KBM-7 (cell line): ENCODE data around the gene SCN4A.
"Not testable (repeated sequence)": the region's sequence is repeated elsewhere in the genome, so short reads cannot be mapped to it uniquely, and the experiment has no call there.

Experiments used
- DNase-seq: peaks from one replicate; pipeline ENCODE4 v3.0.0-alpha.2; 2015
- in situ Hi-C: fragments of 300-500 bp; cut with MboI; formaldehyde crosslinking; loops from 2 replicates; pipeline ENCODE4 v1.14.3; 2020; ENCODE audit warnings: low sequenced_read_pairs, low pct_unique_long_range_greater_than_20kb, mixed read lengths

Gene SCN4A

GRCh38 chr17:63927464-63928171 lies 45.1 kb downstream of the SCN4A start:
- DNase-seq = no peak
- in situ Hi-C loops = no loop called here

GRCh38 chr17:63926164-63926563 lies 46.6 kb downstream of the SCN4A start:
- in situ Hi-C loops = no loop called here
- no peak for DNase-seq

GRCh38 chr17:63925615-63926014 lies 47.1 kb downstream of the SCN4A start:
- no peak for DNase-seq
- in situ Hi-C loops = no loop called here

GRCh38 chr17:63922402-63922801 lies 50.3 kb downstream of the SCN4A start:
- in situ Hi-C loops = loop anchor here (25.0 kb wide), 1 partner anchor 365 kb away; no protein-coding TSS in a partner anchor
- DNase-seq = not testable (repeated sequence)

- not testable (repeated sequence) for DNase-seq
- in situ Hi-C loops = loop anchor here (25.0 kb wide), 1 partner anchor 367 kb away; no protein-coding TSS in a partner anchor
These were observed 51.9 kb downstream of the SCN4A start for GRCh38 chr17:63920779-63921178.

GRCh38 chr17:63920050-63920449 lies 52.7 kb downstream of the SCN4A start:
- DNase-seq = not testable (repeated sequence)
- in situ Hi-C loops = loop anchor here (25.0 kb wide), 1 partner anchor 367 kb away; no protein-coding TSS in a partner anchor

- DNase-seq = peak; percentile 83
- in situ Hi-C loops = loop anchor here (25.0 kb wide), 1 partner anchor 368 kb away; no protein-coding TSS in a partner anchor
These were observed 53.4 kb downstream of the SCN4A start for GRCh38 chr17:63919311-63919723.

- in situ Hi-C loops = loop anchor here (25.0 kb wide), 1 partner anchor 368 kb away; no protein-coding TSS in a partner anchor
- DNase-seq = not testable (repeated sequence)
These were observed 53.9 kb downstream of the SCN4A start, which contains the start of gene GH1 for GRCh38 chr17:63918789-63919305. GH1 (minus strand) TSS chr17:63918839; CDS start chr17:63918776, 63 bp downstream.

- DNase-seq = no peak
- in situ Hi-C loops = loop anchor here (25.0 kb wide), 1 partner anchor 369 kb away; no protein-coding TSS in a partner anchor
These were observed 54.4 kb downstream of the SCN4A start for GRCh38 chr17:63918305-63918704.

- DNase-seq = no peak
- in situ Hi-C loops = loop anchor here (25.0 kb wide), 1 partner anchor 370 kb away; no protein-coding TSS in a partner anchor
These were observed 55.1 kb downstream of the SCN4A start for GRCh38 chr17:63917646-63918045.

- DNase-seq = not testable (repeated sequence)
- in situ Hi-C loops = loop anchor here (25.0 kb wide), 1 partner anchor 370 kb away; no protein-coding TSS in a partner anchor
These were observed 55.5 kb downstream of the SCN4A start for GRCh38 chr17:63917206-63917605.

GRCh38 chr17:63916566-63917185 lies 56.0 kb downstream of the SCN4A start:
- in situ Hi-C loops = loop anchor here (25.0 kb wide), 1 partner anchor 371 kb away; no protein-coding TSS in a partner anchor
- no peak for DNase-seq

- in situ Hi-C loops = loop anchor here (25.0 kb wide), 1 partner anchor 372 kb away; no protein-coding TSS in a partner anchor
- DNase-seq = not testable (repeated sequence)
These were observed 57.0 kb downstream of the SCN4A start for GRCh38 chr17:63915753-63916152.

- DNase-seq = no peak
- in situ Hi-C loops = loop anchor here (25.0 kb wide), 1 partner anchor 373 kb away; no protein-coding TSS in a partner anchor
These were observed 58.2 kb downstream of the SCN4A start for GRCh38 chr17:63914471-63914870.

GRCh38 chr17:63911657-63912100 lies 61.0 kb downstream of the SCN4A start:
- peak; percentile 60 for DNase-seq
- in situ Hi-C loops = loop anchor here (25.0 kb wide), 1 partner anchor 376 kb away; no protein-coding TSS in a partner anchor

GRCh38 chr17:63911041-63911635 lies 61.6 kb downstream of the SCN4A start, which contains the start of gene CSHL1:
CSHL1 (minus strand) TSS chr17:63911258; CDS start chr17:63911196, 62 bp downstream.
- DNase-seq = no peak
- in situ Hi-C loops = loop anchor here (25.0 kb wide), 1 partner anchor 376 kb away; no protein-coding TSS in a partner anchor

- DNase-seq = no peak
- in situ Hi-C loops = loop anchor here (25.0 kb wide), 1 partner anchor 377 kb away; no protein-coding TSS in a partner anchor
These were observed 62.6 kb downstream of the SCN4A start for GRCh38 chr17:63910096-63910495.

GRCh38 chr17:63909586-63909985 lies 63.1 kb downstream of the SCN4A start:
- in situ Hi-C loops = loop anchor here (25.0 kb wide), 1 partner anchor 378 kb away; no protein-coding TSS in a partner anchor
- not testable (repeated sequence) for DNase-seq
